Skeletal muscle tissue (tissue), 4 donors: ENCODE data around the gene TEDC1. TPM values are rescaled to one million over a fixed set of nuclear protein-coding genes. Genes with fewer than 3 reads are reported as not detected.

ENCODE experiments used
- H3K27ac ChIP-seq: one replicate; pipeline ENCODE4 v1.7.0; 2013; ENCODE audit warnings: mild to moderate bottlenecking, low read depth, low read length, inconsistent platforms
- H3K27me3 ChIP-seq, 3 donors: one replicate each; pipeline ENCODE4 v1.7.0; 2013; ENCODE audit warnings: low read length in 3 of 3; ENCODE audit not compliant: control insufficient read depth in 3 of 3, insufficient read depth in 3 of 3
- H3K36me3 ChIP-seq, 3 donors: one replicate each; pipeline ENCODE4 v1.7.0; 2013; ENCODE audit warnings: low read length in 3 of 3; ENCODE audit not compliant: control insufficient read depth in 3 of 3, insufficient read depth in 3 of 3
- H3K4me1 ChIP-seq, 3 donors: one replicate each; pipeline ENCODE4 v1.7.0; 2013; ENCODE audit warnings: low read length in 3 of 3, mild to moderate bottlenecking in 3 of 3; ENCODE audit not compliant: control insufficient read depth in 3 of 3, insufficient read depth in 3 of 3
- H3K4me3 ChIP-seq, 3 donors: one replicate each; pipeline ENCODE4 v1.7.0; 2013; ENCODE audit warnings: low read length in 3 of 3
- H3K9ac ChIP-seq, 3 donors: one replicate each; pipeline ENCODE4 v1.7.0; 2013; ENCODE audit warnings: low read length in 3 of 3, mild to moderate bottlenecking in 3 of 3, moderate library complexity in 2 of 3, low read depth in 1 of 3
- H3K9me3 ChIP-seq, 3 donors: one replicate each; pipeline ENCODE4 v1.7.0; 2013; ENCODE audit warnings: low read length in 3 of 3; ENCODE audit not compliant: control insufficient read depth in 3 of 3
- total RNA-seq: library from RNA; depleted of rRNA; stranded (reverse); fragments of >200 nt; gene quantifications from one replicate; pipeline ENCODE4 v1.2.3, GENCODE V29; 2014
- donor health status: Osteomylitis.

The TEDC1 gene
- total RNA-seq, 1 donor from 2014 or later, result 2.1 TPM

DNA sequence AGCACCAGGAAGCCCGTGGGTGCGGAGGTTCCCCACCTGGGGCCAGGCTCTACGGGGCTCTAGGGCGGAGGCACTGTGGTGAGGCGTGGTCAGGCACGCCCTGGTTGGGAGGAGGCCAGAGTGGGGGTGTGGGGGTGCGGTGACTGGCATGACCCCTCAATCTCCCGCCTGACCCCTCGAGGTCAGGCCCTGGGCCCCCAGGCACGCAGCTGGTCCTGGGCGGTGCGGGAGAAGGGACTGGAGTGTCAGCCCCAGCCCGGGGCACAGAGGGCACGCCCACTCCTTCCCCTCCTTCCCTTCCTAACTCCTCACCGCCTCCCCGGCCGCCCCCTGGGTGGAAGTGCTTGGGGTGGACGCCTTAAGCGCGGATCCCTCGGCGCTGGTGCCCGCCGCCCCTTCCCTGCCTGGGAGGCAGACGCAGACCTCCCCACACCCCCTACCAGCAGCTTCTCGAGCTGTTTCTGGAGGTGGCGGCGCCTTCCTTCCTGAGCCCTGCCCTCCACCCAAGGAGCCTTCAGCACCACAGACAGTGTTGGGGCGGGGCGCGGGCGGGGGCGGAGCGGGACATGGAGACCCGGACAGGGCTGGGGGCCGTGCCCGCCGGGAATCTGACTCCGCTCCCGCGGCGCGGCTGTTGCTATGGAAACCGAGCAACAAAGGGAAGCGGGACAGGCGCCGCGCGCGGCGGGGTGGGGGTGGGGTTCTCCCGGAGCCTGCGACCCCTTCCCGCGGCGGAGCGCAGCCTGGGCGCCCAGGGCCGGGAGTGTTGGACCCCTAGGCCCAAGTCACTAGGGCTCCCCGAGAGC is 17.2 kb upstream of the TEDC1 start:
- Histone ChIP-seq H3K9me3 (no peaks in the 10 kb centered on the region), H3K4me3 (peak overlapping the region; percentile 38 to 58 (median 54)), H3K4me1 (peaks cover 41 to 61% (median 60%) of the 10 kb centered on the region in 3 donors), H3K27ac (peak overlapping the region; percentile 56), H3K27me3 (peaks cover 0 to 4% (median 0%) of the 10 kb centered on the region in 3 donors), H3K36me3 (peaks cover 0 to 3% (median 2%) of the 10 kb centered on the region in 3 donors), H3K9ac (peak overlapping the region in 2 of 3 donors; percentile 14 to 45)

DNA sequence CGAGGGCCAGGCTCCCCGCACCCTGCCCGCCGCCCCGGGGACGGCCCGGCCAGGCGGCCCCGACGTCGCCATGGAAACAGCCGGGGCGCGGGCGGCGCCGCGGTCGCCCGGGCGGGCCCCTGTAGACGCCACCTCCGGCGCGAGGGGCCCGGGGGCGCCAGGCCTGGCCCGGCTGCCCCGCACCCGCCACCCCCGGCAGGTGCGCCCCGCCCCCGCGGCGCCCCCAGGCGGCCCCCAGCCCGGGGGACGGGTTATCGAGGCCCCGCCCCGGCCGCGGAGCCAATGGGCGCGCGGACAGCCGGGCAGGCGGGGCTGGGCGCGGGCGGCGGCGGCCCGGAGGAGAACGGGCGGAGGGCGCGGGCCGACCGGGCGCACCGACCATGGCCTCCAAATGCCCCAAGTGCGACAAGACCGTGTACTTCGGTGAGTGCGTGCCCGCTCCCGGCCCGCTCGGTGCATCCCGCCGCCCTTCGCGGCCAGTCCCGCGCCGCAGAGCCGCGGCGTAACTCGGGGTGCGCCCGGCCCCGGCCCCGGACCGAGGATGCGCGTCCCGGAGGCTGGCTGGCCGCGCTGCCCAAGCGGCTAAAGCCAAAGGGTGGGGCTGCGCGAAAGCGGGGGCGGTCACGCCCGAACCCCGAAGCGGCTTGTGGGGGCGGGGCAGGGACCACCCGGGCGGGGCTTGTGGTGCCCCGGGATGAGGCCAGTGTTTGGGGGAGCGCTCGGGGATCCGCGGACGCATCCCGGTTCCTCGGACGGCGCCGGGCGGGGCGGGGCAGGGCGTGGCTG is 16.4 kb upstream of the TEDC1 start, which contains the start of gene CRIP2:
TSS of gene CRIP2 (plus strand) at position 339 of the 786 bp plus-strand sequence. CDS start at position 381, 42 bp downstream.
- Histone ChIP-seq H3K9ac (peak within 1 kb of the TSS; percentile 70 to 78 (median 70)), H3K4me3 (peak within 1 kb of the TSS; percentile 66 to 78 (median 67)), H3K9me3 (no peaks in the 10 kb centered on the region), H3K36me3 (peaks cover 0 to 2% (median 1%) of the 10 kb centered on the region in 3 donors), H3K27me3 (peaks cover 0 to 6% (median 0%) of the 10 kb centered on the region in 3 donors), H3K4me1 (peaks cover 37 to 53% (median 53%) of the 10 kb centered on the region in 3 donors), H3K27ac (peak within 1 kb of the TSS; percentile 82)

DNA sequence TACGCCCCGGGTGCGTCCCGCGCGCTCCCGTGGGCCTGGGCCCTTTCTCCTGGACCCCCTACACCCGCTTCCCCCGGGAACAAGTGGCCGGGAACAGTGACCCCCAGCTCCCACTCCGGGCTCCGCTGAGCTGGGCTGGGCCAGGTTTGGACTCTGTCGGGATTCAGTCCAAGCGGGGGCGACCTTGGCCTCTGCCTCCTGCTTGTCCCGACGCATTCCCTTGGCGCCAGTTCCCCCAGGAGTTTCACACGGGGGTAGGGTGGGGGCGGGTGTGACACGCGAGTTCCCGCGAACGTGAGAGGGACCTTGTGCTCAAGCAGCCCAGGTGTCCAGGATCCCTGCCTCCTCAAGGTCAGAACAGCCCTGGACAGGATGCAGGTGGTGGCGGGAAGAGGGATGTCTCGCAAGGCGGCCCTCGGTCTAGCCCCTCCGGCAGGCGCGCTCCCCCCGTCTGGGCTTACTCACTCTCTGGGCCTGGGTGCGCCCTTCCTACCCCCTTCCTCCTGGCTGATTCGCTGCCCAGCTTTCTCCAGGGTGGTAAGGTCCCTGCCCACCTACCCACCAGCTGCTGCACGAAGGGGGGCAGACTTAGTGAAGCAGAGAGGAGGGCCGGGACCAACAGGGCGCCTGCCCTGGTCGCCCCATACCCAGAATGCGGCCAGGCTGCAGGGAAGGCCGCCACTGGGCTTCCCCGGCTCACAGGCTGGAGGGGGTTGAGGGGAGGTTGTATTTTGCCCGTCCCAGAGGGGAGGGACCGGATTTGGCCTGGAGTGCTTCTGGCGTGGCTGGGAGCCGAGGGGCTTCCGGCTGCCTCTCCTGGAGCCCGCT is 15.6 kb upstream of the TEDC1 start:
- H3K9me3 ChIP-seq, result no peaks in the 10 kb centered on the region
- H3K4me1 ChIP-seq, result peaks cover 42 to 59% (median 59%) of the 10 kb centered on the region in 3 donors
- H3K27me3 ChIP-seq, result peaks cover 0 to 9% (median 0%) of the 10 kb centered on the region in 3 donors
- H3K9ac ChIP-seq, result peak overlapping the region; percentile 70 to 78 (median 70)
- H3K4me3 ChIP-seq, result peak overlapping the region; percentile 66 to 78 (median 67)
- H3K27ac ChIP-seq, result peak overlapping the region; percentile 82
- H3K36me3 ChIP-seq, result peaks cover 0 to 2% (median 0%) of the 10 kb centered on the region in 3 donors

DNA sequence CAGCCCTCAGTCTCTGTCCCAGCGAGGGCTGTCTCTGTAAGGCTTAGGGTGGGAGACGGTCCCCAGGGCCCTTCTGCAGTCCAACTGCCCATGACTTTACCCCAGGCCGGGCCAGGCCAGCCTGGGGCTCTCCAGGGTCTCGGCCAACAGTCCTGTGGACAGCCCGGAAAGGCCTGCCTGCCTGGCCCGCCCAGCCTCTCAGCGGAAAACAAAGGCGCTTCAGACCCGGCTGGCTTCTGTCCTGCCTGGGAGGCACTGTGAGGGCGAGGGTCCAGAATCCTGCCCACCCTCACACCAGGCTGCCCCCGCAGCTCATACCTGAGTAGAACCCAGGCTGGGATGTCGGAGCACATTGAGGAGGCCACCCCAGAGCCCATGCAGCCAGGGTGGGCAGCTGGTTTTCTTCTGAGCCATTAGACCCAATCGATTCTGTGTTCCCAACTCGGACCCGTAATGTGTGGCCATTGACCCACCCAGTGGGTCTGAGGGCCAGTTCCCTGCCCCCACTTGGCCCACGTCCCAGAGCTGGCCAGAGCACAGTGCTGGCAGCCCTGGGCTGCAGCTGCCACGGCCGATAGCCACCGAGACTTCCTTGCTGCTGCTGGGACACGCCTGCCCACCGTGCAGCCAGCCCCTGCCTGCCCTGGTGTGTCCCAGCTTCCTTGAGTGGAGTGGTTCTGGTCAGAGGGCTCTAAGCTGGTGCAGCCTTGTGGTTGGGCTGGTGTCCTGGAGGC is 14.8 kb upstream of the TEDC1 start:
- H3K4me3 ChIP-seq, result peak overlapping the region; percentile 66 to 78 (median 67)
- H3K9ac ChIP-seq, result peak overlapping the region; percentile 70 to 78 (median 70)
- H3K4me1 ChIP-seq, result peaks cover 48 to 61% (median 60%) of the 10 kb centered on the region in 3 donors
- peaks cover 0 to 12% (median 0%) of the 10 kb centered on the region in 3 donors for H3K27me3 ChIP-seq
- H3K27ac ChIP-seq, result peak overlapping the region; percentile 82
- no peaks in the 10 kb centered on the region for H3K36me3 ChIP-seq
- no peaks in the 10 kb centered on the region for H3K9me3 ChIP-seq

DNA sequence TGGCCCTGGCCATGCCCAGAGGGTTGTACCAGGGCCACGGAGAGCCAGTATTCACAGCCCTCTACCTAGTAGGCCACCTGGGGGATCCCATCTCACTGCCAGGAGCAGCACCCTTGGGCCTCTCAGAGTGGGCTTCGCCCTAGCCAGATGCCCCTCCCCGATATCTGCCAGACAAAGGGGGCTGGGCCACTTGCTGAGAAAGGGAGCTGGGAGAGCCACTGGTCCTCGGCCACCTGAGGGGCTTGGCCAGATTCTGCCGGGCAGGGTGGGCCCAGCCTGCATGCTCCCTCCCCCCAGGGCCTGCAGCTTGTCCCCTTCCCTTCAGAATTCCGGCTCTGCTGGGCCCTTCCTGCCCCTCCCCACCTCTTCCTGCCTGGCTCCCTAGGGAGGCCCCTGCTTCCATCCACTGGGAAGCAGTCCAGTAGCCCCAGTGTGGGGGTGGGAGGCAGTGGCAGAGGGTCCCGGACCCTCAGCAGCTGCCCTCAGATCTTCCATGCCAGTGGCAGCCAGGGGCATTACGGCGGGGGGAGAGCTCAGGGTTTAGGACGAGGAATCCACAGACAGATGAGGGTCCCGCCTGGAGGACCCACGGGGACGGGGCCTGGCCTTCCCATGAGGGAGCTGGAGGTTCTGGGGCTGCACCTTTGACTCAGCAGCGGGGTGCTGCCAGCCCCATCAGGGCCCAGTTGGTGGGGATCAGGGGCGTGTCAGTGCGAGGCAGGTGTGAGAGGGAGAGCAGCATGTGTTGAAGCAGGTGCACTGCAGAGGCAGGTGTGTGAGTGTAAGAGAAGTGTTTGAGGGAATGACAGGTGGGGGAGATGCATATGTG is 14.0 kb upstream of the TEDC1 start:
- Histone ChIP-seq H3K27ac (peak overlapping the region; percentile 82), H3K27me3 (peaks cover 0 to 16% (median 0%) of the 10 kb centered on the region in 3 donors), H3K9ac (peak overlapping the region; percentile 70 to 78 (median 70)), H3K4me3 (peak overlapping the region; percentile 66 to 78 (median 67)), H3K36me3 (no peaks in the 10 kb centered on the region), H3K9me3 (no peaks in the 10 kb centered on the region), H3K4me1 (peaks cover 47 to 62% (median 62%) of the 10 kb centered on the region in 3 donors)

DNA sequence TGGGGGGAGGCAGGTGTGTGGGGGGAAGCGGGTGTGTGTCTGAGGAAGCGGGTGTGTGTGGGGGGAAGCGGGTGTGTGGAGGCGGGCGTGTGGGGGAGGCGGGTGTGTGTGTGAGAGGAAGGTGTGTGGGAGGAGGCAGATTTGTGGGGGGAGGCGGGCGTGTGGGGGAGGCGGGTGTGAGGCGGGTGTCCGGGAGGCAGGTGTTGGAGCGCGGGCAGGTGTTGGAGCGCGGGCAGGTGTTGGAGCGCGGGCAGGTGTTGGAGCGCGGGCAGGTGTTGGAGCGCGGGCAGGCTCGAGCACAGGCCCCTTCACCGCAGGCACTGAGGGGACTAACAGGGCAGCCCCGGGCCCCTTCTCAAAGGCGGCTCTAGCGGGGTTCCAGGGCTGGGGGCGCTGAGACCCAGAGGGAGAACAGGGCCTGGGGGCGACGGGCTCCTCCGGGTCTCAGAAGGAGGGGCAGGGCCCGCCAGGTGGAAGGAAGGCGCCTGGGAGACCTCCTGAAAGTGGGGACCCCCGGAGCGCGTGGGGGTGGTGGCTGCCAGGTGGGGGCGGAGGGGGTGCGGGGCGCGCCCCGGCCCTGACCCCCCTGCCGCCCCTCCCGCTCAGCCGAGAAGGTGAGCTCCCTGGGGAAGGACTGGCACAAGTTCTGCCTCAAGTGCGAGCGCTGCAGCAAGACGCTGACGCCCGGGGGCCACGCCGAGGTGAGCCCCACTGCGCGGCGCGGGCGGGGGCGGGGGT is 13.2 kb upstream of the TEDC1 start:
- no peaks in the 10 kb centered on the region for H3K36me3 ChIP-seq
- peak overlapping the region in 2 of 3 donors; percentile 56 to 78 for H3K4me3 ChIP-seq
- H3K9me3 ChIP-seq, result no peaks in the 10 kb centered on the region
- H3K27ac ChIP-seq, result peak overlapping the region; percentile 82
- H3K9ac ChIP-seq, result no peak overlapping the region
- peaks cover 47 to 62% (median 62%) of the 10 kb centered on the region in 3 donors for H3K4me1 ChIP-seq
- peaks cover 0 to 24% (median 0%) of the 10 kb centered on the region in 3 donors for H3K27me3 ChIP-seq

DNA sequence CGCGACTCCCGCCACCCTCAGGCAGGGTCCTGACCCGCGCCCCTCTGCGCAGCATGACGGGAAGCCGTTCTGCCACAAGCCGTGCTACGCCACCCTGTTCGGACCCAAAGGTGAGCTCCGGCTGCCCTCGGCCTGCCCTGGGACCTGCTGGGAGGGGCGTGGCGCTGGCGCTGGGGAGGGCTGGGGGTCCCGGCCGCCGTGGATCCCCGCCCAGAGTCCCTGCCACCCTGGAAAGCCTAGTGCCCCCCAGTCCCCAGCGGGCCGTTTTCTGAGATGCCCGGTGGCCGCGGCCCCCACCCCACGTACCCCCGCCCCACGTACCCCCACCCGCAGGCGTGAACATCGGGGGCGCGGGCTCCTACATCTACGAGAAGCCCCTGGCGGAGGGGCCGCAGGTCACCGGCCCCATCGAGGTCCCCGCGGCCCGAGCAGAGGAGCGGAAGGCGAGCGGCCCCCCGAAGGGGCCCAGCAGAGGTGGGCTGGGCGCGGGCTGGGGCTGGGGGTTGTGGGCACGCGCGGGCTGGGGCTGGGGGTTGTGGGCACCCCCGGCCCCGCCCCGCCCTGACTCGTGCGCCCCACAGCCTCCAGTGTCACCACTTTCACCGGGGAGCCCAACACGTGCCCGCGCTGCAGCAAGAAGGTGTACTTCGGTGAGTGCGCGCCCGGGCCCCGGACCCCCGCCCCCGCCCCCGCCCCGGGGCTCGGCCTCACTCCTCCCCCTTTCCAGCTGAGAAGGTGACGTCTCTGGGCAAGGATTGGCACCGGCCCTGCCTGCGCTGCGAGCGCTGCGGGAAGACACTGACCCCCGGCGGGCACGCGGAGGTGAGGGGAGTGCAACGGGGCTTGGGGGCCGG is 12.4 kb upstream of the TEDC1 start:
- Histone ChIP-seq H3K27me3 (peaks cover 0 to 25% (median 0%) of the 10 kb centered on the region in 3 donors), H3K4me3 (no peak overlapping the region), H3K36me3 (no peaks in the 10 kb centered on the region), H3K27ac (peak overlapping the region; percentile 82), H3K9me3 (no peaks in the 10 kb centered on the region), H3K9ac (no peak overlapping the region), H3K4me1 (peaks cover 49 to 63% (median 62%) of the 10 kb centered on the region in 3 donors)
